Upper lobe of left lung (tissue), 6 donors: ENCODE data around the gene MT2A. TPM values are rescaled to one million over a fixed set of nuclear protein-coding genes. Genes with fewer than 3 reads are reported as not detected.

Source experiments
- ATAC-seq, 2 donors: fragments of 200-7000 bp; cut with Tn5 transposase; one replicate each; pipeline ENCODE4 v1.9.1; 2022; ENCODE audit warnings: mild to moderate bottlenecking in 2 of 2, moderate library complexity in 2 of 2; ENCODE audit not compliant: low FRiP score in 2 of 2
- DNase-seq, 2 donors: peaks; one replicate each; pipeline ENCODE4 v3.0.0-alpha.2; 2019 to 2020
- H3K27ac ChIP-seq, 4 donors: fragments of 200-600 bp; sonication (generic); one replicate each; pipeline ENCODE4 v1.5.1; 2016 to 2019
- H3K27me3 ChIP-seq, 4 donors: fragments of 200-600 bp; sonication (generic); one replicate each; pipeline ENCODE4 v1.5.1; 2017 to 2019
- H3K36me3 ChIP-seq, 4 donors: fragments of 200-600 bp; sonication (generic); one replicate each; pipeline ENCODE4 v1.5.1; 2016 to 2019
- H3K4me1 ChIP-seq, 4 donors: fragments of 200-600 bp; sonication (generic); one replicate each; pipeline ENCODE4 v1.5.1; 2018 to 2019
- H3K4me3 ChIP-seq, 4 donors: fragments of 200-600 bp; sonication (generic); one replicate each; pipeline ENCODE4 v1.5.1; 2017 to 2019; ENCODE audit warnings: mild to moderate bottlenecking in 2 of 4, moderate library complexity in 1 of 4
- H3K9me3 ChIP-seq, 4 donors: fragments of 200-600 bp; sonication (generic); one replicate each; pipeline ENCODE4 v1.5.1; 2018 to 2019
- EP300 ChIP-seq, 4 donors: sonication (generic); formaldehyde crosslinking; IDR thresholded peaks; one replicate each; pipeline ENCODE4 v1.5.1; 2017; ENCODE audit warnings: antibody characterized with exemption in 4 of 4, control low read depth in 2 of 4
- POLR2A ChIP-seq, 4 donors: fragments of 450-650 bp; IDR thresholded peaks; one replicate each; pipeline ENCODE4 v1.5.1; 2016 to 2017; ENCODE audit warnings: antibody characterized with exemption in 4 of 4, mild to moderate bottlenecking in 2 of 4
- POLR2AphosphoS5 ChIP-seq, 2 donors: sonication (generic); formaldehyde crosslinking; IDR thresholded peaks; one replicate each; pipeline ENCODE4 v1.5.1; 2017; ENCODE audit warnings: antibody characterized with exemption in 2 of 2
- WGBS, 2 donors: methylation state at CpG; one replicate each; pipeline ENCODE4 v1.1.5; 2017 to 2018; 5-methylcytosine and 5-hydroxymethylcytosine counted together
- total RNA-seq, 6 donors: library from RNA; depleted of rRNA in 4 of 6; stranded (reverse); fragments of >200 nt in 4 of 6; gene quantifications; one replicate each; pipeline versions ENCODE4 v1.1.0 to v1.2.1, GENCODE V29; 2016 to 2021
- TF ChIP-seq, protein P1 (sequence below), 6 experiments: fragments of 450-650 bp in 4 of 6; fragments of 200-600 bp in 2 of 6; sonication (generic) in 2 of 6; IDR thresholded peaks; one replicate each; pipeline ENCODE4 v1.5.1; 2016 to 2019; ENCODE audit warnings: antibody characterized with exemption in 6 of 6
- donor health status: DM: no; HTN: no; CAD: no; lungs with moderate emphysema.
- donor health status: DM: no; HTN: yes; CAD: no; lungs with severe emphysema.

MT2A gene
- total RNA-seq, 6 donors from 2014 or later, result 137 to 552 (median 338) TPM

DNA sequence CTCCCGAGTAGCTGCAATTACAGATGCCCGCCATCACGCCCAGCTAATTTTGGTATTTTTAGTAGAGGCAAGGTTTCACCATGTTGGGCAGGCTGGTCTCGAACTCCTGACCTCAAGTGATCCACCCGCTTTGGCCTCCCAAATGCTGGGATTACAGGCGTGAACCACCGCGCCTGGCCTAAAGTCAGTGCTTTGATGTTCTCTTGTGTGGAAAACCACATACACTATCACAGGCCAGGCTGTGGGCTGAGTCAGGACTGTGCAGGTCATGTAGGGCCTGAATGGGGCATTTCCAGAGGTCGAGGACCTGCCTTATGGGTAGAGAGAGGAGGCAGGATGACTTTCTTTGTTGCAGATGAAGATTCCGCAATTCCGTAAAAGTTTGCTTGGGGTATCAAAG, 24.1 kb upstream of the MT2A start:
- DNase-seq (no peak), ATAC-seq (no peak)
- no peak overlapping the region for H3K27ac ChIP-seq
- H3K4me1 ChIP-seq, result peaks cover 4 to 5% (median 5%) of the 10 kb centered on the region in 4 donors
- no peaks in the 10 kb centered on the region for H3K36me3 ChIP-seq
- no peak overlapping the region for H3K4me3 ChIP-seq
- WGBS, 2 donors, result 87 to 95% methylated on average over 11 of the region's 11 CpGs
- no peaks in the 10 kb centered on the region for H3K9me3 ChIP-seq
- peaks cover 2 to 6% (median 4%) of the 10 kb centered on the region in 4 donors for H3K27me3 ChIP-seq
- TF ChIP-seq, protein P1, sequence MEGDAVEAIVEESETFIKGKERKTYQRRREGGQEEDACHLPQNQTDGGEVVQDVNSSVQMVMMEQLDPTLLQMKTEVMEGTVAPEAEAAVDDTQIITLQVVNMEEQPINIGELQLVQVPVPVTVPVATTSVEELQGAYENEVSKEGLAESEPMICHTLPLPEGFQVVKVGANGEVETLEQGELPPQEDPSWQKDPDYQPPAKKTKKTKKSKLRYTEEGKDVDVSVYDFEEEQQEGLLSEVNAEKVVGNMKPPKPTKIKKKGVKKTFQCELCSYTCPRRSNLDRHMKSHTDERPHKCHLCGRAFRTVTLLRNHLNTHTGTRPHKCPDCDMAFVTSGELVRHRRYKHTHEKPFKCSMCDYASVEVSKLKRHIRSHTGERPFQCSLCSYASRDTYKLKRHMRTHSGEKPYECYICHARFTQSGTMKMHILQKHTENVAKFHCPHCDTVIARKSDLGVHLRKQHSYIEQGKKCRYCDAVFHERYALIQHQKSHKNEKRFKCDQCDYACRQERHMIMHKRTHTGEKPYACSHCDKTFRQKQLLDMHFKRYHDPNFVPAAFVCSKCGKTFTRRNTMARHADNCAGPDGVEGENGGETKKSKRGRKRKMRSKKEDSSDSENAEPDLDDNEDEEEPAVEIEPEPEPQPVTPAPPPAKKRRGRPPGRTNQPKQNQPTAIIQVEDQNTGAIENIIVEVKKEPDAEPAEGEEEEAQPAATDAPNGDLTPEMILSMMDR (IDR thresholded peaks at IDR 0.05), result no peak
- TF ChIP-seq EP300 (IDR thresholded peaks at IDR 0.05) (no peak), POLR2A (IDR thresholded peaks at IDR 0.05) (no peak), POLR2AphosphoS5 (IDR thresholded peaks at IDR 0.05) (no peak)

DNA sequence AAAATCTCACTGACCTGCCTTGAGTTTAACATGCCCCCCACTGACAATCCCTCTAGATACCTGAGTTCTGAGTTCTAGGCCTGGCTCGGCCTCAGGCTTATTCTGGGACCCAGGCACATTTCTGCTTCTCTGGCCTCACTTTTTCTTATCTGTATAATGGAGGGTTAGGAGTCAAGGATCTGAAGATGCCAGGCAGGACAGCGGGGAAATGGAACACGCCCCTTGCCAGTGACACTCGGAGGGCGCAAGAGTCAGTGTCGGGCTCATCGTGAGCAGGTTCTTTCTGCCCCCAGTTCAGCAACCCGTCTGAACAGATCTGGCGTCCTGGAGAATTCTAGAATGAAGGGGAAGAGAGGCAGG, 19.6 kb upstream of the MT2A start:
- Histone ChIP-seq H3K9me3 (no peaks in the 10 kb centered on the region), H3K4me3 (peak overlapping the region in 3 of 4 donors; percentile 31 to 46 (median 38))
- WGBS, 2 donors, result 44 to 45% methylated on average over 9 of the region's 9 CpGs

DNA sequence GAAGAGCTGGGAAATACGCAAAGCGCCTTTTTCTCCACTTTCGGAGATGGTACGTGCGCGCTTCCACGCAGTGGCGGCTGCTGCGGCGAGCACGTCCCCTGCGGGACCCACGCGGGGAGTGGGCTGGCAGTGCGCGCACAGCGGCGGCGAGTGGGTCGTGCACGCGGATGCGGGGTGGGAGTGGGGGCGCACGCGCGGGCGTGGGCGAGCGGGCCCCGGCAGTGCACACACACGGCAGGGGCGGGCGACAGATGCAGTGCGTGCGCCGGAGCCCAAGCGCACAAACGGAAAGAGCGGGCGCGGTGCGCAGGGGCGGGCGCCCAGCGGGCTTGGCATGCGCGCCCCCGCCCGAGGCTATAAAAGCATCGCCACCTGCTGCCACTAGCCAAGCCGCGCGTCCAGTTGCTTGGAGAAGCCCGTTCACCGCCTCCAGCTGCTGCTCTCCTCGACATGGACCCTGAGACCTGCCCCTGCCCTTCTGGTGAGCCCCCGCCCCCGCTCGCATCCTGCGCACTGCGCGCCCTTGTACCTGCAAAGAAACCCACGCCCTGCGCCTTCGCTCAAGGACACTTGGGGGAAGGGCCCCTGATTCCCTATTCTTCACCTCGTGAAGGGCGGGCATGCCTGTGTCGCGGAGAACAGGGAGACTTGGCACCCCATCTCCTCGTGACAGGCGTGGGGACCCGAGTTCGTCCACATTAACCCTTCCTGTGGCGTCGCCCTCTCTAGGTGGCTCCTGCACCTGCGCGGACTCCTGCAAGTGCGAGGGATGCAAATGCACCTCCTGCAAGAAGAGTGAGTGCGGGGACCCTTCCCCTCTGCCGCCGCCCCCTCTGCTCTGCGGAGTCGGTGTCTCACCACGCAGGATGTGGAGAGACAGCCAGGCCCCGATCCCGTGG, 19.0 kb upstream of the MT2A start, which contains the start of gene MT3:
Gene MT3, plus strand, starts transcription at position 388 of the 899 bp plus-strand sequence. Its CDS starts 63 bp downstream, at position 451.
- Histone ChIP-seq H3K27ac (no peak within 1 kb of the TSS), H3K36me3 (no peaks in the 10 kb centered on the region), H3K4me1 (peaks cover 10 to 12% (median 10%) of the 10 kb centered on the region in 4 donors), H3K27me3 (peaks cover 2 to 13% (median 8%) of the 10 kb centered on the region in 4 donors), H3K9me3 (no peaks in the 10 kb centered on the region), H3K4me3 (peak within 1 kb of the TSS in 3 of 4 donors; percentile 31 to 46 (median 38))
- WGBS, 2 donors, result 7 to 17% methylated on average over 11 to 63 of the region's 87 CpGs
- DNase-seq, result peak in 1 of 2 donors; percentile 84
- peak in 1 of 2 donors; percentile 37 for ATAC-seq
- TF ChIP-seq POLR2AphosphoS5 (IDR thresholded peaks at IDR 0.05) (no peak), EP300 (IDR thresholded peaks at IDR 0.05) (no peak)
- TF ChIP-seq, protein P1 (IDR thresholded peaks at IDR 0.05), result no peak

More for the DNA sequence above, 19.6 kb upstream of the MT2A start:
- Histone ChIP-seq H3K27ac (no peak overlapping the region), H3K36me3 (no peaks in the 10 kb centered on the region), H3K27me3 (peaks cover 2 to 13% (median 8%) of the 10 kb centered on the region in 4 donors), H3K4me1 (peaks cover 10 to 12% (median 10%) of the 10 kb centered on the region in 4 donors)
- ATAC-seq (no peak), DNase-seq (no peak)
- TF ChIP-seq, protein P1 (IDR thresholded peaks at IDR 0.05), result no peak
- TF ChIP-seq POLR2A (IDR thresholded peaks at IDR 0.05) (no peak), POLR2AphosphoS5 (IDR thresholded peaks at IDR 0.05) (no peak), EP300 (IDR thresholded peaks at IDR 0.05) (no peak)

DNA sequence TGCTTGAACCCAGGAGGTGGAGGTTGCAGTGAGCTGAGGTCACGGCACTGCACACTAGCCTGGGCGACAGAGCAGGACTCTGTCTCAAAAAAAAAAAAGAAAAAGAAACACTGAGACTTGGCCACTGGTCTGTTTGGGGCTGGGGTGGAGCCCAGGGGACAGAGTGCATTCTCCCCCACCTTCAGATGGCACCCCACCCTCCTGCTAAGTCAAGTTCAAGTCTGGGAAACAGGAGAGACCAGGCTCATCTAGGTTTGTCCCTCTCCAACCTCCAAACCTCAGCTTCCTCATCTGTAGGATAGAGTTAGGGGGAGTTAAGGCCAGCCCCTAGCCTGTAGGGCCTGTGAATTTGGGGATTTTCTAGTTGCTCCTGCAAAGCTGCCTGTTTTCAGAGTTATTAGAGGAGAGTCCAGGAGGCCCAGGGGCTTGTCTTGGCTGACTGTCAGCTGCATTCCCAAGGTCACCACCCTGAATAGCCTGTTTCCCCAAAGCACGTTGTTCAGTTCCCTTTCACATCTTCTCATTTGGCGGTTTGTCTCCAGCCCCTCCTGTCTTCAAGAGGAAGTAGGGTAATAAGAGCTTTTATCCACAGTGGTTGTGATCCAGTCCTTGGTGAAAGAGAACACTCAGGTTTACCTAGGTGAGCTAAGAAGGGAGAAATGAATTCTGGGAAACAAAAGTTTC, 16.9 kb upstream of the MT2A start:
- no peak for TF ChIP-seq EP300 (IDR thresholded peaks at IDR 0.05)
- TF ChIP-seq POLR2A (IDR thresholded peaks at IDR 0.05), result no peak
- no peak for TF ChIP-seq POLR2AphosphoS5 (IDR thresholded peaks at IDR 0.05)
- TF ChIP-seq, protein P1 (IDR thresholded peaks at IDR 0.05), result no peak
- H3K27me3 ChIP-seq, result peaks cover 2 to 13% (median 8%) of the 10 kb centered on the region in 4 donors
- ATAC-seq, result no peak
- no peak overlapping the region for H3K4me3 ChIP-seq
- H3K36me3 ChIP-seq, result no peaks in the 10 kb centered on the region
- WGBS, 2 donors, result 51 to 62% methylated on average over 4 of the region's 4 CpGs
- H3K4me1 ChIP-seq, result peaks cover 10 to 12% (median 10%) of the 10 kb centered on the region in 4 donors
- H3K27ac ChIP-seq, result no peak overlapping the region
- H3K9me3 ChIP-seq, result no peaks in the 10 kb centered on the region
- no peak for DNase-seq
